ENCODE measurements around the gene TXK.
"Not testable (repeated sequence)": the region's sequence is repeated elsewhere in the genome, so short reads cannot be mapped to it uniquely, and the experiment has no call there.

Gene TXK

DNA sequence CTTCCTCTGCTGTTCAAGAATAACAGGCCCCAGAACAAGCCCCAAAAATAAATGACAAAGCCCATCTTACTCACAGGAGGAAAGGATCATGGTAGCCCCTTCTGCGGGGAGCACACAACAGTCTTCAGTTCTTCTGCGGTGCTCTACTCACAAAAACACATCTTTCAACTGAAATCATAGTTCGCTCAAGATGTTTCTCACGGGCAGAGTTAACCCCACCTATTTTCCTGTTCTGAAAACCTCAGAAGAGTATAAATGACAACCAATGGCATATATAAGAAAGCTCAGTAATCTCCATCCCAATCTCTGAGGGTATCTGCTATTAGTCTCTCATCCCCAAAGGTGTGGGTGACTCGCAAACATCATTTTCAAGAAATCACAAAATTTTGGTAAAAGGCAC is at the start of gene TXK:
TXK (minus strand) TSS at position 170 of the 400 bp plus-strand sequence; CDS start at position 90, 80 bp downstream.
- DNase-seq (ENCODE audit: low read depth in 3 of 3, low spot score in 1 of 3): no peak

DNA sequence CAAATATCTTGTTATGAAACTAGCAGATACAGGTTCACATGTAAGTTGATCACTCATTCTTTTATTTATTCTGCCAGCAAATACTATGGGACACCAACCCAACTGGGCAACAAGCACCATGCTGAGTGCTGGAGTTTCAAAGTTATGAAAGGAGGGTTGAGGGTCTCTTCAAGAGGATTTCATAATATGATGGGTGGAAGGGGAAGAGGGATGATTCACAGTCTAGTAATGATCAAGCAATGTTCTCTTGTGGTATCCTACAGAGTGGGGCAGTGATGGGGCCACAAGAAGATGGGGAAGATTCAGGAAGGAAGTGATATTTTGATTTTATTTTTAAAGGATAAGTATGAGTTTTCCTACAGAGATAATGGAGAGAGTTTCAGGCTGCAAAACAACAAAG is 46.2 kb upstream of the TXK start:
- DNase-seq (ENCODE audit: low read depth in 3 of 3, low spot score in 1 of 3): no peak

DNA sequence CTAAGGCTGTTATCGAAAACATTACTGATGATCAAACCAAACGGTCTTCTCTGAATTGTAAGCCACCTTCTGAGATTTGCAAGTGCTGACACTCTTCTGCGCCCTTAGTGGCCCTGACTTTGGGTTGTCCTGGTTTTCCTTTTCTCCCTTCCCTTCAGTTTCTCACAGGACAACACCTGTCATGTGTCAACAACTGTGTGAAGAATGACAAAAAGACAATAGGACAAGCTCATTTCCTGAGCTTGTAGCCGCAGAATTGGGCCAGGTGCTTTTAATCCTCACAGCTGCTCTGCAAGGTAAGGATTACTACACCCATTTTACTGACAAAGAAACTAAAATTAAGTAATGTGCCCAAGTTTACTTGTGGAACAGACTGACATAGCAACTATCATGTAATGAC is 44.9 kb upstream of the TXK start:
- DNase-seq (ENCODE audit: low read depth in 3 of 3, low spot score in 1 of 3): no peak

DNA sequence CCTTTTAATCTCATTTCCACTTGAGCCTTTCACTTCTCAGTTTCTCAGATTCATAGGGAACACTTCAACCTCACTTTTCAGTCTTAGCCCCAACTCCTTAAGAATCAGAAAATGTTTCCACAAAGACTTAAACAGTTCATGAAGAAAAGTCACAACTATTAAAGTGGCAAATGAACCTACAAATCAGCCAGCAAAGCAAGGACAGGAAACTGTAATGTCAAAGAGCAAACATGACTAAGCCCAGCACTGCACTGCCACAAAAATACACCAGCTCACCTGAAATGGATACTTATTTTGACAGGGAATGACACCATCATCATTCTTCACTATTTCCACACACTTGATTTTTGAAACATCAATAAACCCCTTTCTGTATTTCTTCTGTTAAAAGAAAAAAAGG is 41.8 kb upstream of the TXK start:
- DNase-seq (ENCODE audit: low read depth in 3 of 3, low spot score in 1 of 3): no peak

DNA sequence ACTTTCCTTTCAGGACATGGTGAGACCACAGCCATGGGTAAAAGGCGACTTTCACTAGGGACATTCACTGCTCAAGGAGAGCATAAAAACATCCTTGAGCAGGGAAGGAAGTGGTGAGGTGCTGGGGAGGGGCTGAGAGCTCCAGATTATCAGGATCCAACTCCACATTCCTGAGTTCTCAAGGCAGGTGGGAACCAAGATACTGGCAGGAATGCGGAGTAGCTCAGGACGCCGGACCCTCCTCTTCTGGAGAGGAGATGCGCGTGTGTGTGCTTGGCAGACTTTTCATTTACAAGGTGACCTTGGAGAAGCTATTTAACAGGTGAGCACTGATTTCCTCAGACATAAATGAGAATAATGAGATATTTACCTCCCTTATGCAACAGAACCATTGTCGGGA is 41.3 kb upstream of the TXK start:
- DNase-seq (ENCODE audit: low read depth in 3 of 3, low spot score in 1 of 3): no peak

DNA sequence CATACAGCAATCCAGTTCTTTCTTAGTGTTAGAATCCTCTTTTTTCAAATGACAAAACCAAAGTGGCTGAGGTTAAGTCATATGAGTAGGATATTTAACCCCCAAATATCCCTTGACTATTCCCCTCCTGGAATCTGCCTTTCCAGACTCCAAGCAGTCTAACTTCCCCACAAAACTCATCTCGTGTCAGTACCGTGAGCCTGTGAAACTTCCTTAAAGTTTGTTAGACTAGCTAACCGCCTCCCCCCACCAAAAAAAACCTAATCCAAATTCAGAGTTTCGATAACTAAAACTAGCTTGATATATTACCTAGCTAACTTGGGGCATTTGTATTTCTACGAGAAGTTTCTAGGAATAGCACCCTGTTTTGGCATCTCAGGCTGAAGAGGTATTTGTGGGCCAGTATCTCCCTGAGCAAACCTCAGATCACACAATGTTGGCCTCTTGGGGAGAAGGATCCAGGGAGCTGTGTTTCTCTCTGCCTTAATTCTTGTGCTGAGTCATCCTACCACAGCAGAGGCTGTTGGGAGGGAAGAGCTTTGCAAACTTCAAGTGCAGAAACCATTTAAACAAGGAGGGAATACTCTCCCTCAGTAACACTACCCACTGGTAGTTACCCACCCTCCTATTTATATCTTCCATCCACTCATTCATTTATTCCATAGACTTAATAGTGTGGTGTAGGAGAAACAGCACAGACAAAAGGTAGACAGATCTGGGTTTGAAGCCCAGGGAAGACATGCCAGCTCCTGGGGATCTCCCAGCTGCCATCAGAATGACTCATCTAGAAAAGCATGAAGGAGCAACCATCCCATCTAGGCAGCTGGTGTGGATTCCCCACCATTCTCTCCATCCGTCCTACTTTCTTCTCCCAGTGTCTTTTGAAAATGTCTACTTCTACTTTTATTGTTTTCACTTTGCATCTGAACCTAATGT is 39.3 kb upstream of the TXK start:
- no peak for DNase-seq (ENCODE audit: low read depth in 3 of 3, low spot score in 1 of 3)

DNA sequence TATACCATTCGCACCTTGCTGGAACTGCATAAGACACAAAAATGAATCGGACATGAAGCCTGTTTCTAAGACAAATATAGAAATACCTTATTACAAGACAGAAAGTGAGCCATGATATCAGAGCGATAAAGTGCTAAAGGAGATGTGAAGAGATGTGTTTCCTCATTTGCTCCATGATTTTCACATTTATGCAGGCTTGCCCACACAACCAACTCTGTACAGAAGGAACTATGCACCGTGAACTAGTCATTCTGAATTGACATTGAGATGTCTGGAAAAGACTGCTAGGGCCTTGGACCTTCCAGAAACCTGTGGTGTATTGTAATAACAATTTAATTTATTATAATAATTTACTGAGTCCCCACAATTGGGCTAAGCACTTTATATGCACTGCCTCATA is 38.6 kb upstream of the TXK start:
- DNase-seq (ENCODE audit: low read depth in 3 of 3, low spot score in 1 of 3): no peak

DNA sequence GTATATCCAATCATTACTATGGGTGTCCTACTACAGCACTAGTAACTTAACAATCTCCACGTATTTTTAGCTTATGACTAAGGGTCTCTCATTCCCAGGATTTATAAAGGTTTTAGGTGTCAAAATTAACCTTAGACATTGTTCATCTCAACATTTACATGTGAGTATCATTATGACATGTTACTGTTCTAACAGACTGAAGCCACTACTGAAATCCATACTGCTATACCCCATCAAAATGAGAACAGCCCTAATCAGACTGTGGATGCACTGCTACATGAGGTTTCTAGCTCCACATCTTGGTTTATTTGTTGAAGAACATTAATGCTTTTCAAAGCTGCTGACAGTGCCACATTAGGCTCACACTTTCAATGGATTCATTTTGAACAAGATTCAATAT is 35.6 kb upstream of the TXK start:
- DNase-seq (ENCODE audit: low read depth in 3 of 3, low spot score in 1 of 3): no peak

DNA sequence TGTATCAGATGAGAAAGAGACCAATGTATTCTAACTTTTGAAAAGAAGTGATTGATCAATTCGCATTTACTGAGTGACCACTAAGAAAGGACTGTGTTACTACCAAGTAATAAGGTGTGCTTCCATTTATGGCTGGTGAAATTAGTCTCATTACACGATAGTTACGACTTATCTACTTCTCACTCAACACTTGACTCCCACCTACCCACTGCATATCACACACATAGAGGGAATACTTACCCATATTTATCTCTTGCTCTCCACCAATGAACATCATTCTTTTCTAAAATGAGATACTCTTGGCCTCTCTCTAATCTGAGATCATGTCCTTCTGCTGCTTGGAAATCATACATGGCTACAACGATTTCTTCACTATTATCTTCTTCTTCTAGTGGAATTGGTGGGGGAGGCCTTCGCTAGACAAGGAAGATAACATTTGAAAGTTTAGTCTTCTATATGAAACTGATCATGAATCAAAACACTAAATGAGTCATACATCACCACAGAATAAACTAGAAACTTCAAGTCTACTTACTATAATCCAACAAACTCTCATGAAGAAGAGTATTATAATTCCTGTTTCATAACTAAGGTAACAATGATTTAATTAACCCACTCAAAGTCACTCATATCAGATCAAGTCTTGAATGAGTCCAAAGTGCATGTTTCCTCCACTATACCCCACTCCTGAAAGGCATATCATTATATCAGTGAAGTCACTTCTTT is 33.7 kb upstream of the TXK start:
- no peak for DNase-seq (ENCODE audit: low read depth in 3 of 3, low spot score in 1 of 3)

DNA sequence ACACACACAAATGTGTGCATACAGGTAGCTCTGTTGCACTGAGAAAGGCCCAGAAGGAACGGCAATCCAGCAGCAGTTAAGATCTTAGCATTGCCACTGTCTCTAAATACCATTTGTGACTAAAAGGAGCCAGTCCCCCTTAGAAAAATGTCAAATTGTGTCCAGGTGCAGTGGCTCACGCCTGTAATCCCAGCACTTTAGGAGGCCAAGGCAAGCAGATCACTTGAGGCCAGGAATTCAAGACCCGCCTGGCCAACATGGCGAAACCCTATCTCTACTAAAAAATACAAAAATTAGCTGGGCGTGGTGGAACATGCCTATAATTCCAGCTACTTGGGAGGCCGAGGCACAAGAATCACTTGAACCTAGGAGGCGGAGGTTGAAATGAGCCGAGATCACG is 30.5 kb upstream of the TXK start:
- DNase-seq (ENCODE audit: low read depth in 3 of 3, low spot score in 1 of 3): not testable (repeated sequence)

DNA sequence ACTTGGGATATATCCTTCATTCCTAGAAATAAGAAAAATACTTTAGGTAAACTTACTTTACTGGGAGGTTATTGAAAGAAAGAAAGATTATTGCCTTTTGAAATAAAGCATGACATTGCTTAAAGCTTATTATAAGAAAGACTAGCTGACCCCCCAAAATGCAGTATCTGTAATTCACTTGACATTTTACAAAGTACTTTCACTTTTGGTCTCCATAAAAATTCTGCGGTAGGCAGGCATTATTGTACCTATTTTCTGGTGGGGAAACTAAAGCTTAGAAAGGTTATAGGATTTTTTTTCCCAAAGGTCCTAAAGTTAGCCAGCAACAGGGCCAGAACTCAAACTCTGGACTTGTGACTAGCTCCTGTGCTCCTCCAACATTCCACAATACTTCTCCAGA is 29.7 kb upstream of the TXK start:
- DNase-seq (ENCODE audit: low read depth in 3 of 3, low spot score in 1 of 3): no peak

DNA sequence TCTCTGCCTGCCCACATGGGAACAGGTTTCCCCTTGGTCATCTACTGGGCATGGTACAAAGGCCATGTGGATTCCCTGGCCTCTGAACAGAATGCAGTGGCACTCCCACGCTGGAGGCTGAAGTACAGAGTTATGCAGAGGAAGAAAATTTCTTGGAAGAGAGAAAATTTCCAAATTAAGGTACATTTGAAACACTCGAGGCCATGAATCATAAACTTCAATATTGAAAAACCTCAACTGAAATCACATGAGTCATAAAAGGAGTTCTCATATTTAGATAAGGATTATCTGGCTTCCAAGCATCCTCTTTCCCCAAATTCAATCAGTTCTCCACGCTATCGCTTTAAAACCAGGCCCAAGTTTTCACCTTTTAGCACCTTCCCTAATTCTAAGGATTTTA is 28.1 kb upstream of the TXK start:
- no peak for DNase-seq (ENCODE audit: low read depth in 3 of 3, low spot score in 1 of 3)

DNA sequence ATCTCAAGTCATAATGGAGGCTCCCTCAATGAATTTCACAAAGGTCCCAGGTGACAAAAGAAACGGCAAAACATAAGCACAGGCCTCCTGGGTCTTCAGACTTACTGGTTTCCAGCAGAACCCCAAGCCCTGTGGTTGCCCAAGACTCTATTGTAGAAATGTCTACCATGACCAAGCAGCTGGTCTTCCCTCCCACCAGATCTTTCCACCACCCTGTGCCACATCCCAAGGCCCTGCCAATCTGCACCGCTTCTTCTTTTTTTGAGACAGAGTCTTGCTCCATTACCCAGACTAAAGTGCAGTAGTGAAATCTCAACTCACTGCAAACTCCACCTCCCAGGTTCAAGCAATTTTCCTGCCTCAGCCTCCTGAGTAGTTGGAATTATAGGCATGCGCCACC is 23.2 kb upstream of the TXK start:
- no peak for DNase-seq (ENCODE audit: low read depth in 3 of 3, low spot score in 1 of 3)

DNA sequence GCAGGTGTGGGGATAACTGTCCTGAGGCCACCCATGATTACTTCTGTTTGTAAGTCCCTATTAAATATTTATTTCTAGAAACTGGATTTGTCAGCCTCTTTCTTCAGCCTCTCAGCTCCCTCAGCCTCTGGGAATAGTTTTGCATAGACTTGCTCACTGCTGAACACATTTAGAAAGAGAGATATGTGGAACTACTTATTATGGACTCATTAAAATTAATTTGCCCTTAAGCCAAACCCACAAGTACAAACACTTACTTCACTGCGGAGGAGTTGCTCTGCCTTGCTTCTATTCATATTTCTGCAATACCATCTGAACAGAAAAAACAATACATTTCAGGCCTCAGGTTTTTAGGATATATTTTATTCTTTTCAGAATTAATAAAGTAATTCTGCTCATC is 22.4 kb upstream of the TXK start:
- no peak for DNase-seq (ENCODE audit: low read depth in 3 of 3, low spot score in 1 of 3)

DNA sequence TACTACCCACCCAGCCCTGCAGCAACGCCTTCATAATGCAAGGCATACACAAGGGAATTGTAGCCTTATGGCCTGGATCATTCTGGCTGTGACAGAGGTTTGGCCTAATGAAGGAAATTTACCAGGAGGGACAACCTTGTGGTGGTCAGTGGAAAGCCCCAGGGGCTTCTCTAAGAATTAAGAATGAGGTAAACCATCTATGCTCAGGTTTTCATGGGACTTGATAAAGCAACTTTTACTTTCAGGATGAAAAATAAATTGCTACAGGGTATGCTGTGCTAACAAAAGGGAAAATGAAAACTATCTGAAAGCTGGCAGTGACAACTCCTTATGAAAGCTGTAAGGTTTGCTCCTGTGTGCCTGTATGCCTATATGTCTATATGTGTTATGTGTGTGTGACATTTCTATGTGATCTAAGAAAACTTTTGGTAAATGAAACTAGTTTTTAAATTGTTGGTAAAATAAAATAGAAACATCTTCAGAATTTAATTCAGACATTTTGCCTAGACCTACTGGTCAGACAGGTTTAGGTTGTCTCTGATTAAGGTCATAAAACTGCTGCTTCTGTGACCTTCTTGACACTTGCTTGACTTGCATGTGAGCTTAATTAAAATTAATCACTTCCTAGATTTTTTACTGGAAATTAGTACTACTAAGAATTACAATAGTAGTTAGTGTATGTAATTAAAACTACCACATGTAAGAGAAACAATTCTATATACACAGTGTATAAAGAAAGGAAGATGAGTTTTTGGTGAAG is 19.9 kb upstream of the TXK start:
- DNase-seq (ENCODE audit: low read depth in 3 of 3, low spot score in 1 of 3): no peak

DNA sequence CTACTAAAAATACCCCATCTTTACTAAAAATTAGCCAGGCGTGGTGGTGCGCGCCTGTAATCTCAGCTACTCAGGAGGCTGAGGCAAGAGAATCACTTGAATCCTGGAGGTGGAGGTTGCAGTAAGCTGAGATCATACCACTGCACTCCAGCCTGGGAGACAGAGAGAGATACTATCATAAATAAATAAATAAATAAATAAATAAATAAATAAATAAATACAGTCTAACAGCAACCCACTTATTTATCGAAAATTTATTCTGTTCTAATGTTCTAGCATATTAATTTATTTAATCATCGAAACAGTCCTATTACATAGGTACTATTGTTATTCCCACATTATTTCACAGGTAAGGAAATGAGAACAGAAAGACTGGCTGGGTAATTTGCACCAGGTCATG is 18.2 kb upstream of the TXK start:
- no peak for DNase-seq (ENCODE audit: low read depth in 3 of 3, low spot score in 1 of 3)

DNA sequence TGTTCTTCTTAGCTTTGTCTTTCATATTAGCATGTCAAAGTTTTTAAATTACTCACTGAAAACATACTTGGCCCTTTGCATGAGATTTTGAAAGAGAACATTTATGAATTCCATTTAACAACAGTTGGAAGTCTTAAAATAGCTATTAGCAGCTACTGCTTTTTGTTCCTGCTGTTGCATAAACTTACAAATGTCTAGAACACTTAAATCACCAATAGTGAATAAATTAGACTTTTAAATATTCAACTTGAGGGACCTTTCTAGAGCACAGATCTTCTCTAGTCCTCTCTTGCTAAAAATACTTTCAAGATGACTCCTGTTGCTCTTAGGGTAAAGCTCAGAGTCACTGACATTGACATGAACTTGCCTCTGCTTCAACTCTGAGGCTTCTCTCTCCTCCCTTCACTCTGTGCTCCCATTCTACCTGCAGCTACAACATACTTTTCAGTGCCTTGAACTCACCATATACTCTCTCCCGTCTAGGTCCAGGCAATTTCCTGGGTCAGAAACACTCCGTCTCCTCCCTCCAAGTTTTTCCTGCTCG is 15.8 kb upstream of the TXK start:
- no peak for DNase-seq (ENCODE audit: low read depth in 3 of 3, low spot score in 1 of 3)

DNA sequence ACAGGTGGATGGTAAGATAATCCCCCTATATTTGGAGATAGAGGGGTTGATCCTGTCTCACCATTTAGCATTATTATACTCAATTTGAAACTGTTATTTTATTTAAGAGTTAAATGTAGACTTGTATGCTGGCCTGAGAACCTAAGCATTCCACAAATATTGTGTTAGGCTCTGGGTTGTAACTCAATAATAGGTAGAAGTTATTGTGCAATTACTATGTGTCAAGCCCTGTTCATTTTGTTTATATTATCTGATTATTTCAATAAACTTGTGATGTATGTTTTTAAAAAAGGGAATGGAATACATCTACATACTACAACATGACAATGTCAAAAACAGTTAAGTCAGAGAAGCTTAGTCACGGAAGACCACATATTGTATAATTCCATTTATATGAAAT is 13.6 kb upstream of the TXK start:
- no peak for DNase-seq (ENCODE audit: low read depth in 3 of 3, low spot score in 1 of 3)

DNA sequence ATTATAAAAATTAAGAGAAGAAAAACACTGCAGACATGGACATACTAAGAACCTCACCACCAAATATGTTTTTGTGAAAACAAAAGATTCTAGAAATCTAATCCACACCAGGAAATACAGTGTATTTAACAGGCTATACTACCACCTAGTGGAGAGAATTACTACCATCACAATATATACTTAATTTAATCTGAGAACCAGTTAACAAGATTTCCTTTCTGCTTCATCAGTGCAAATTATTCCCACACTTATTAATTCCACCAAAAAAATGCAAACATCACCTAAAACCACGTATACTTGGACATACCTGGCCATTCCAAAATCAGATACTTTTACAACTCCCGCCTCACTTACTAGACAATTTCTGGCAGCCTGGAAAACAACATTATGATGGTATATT is 7.0 kb upstream of the TXK start:
- DNase-seq (ENCODE audit: low read depth in 3 of 3, low spot score in 1 of 3): no peak

DNA sequence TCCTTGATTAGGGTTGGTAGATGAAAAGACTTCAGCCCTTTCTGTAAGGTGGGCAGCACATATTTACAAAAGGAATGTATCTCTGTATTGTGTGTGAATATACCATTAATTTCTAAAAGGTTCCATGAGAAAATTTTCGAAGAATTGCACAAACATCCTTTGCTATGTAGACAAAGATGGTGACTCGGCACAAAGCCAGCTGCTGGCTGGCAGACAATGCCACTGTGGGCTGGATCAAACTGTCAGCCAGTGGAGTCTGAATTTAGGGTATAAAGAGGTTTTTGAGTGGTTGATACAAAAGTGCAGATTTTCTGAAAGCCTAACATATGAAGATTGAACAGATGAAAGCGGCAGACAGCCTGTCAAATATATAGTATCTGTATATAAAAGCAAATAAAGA is 5.6 kb upstream of the TXK start:
- no peak for DNase-seq (ENCODE audit: low read depth in 3 of 3, low spot score in 1 of 3)

DNA sequence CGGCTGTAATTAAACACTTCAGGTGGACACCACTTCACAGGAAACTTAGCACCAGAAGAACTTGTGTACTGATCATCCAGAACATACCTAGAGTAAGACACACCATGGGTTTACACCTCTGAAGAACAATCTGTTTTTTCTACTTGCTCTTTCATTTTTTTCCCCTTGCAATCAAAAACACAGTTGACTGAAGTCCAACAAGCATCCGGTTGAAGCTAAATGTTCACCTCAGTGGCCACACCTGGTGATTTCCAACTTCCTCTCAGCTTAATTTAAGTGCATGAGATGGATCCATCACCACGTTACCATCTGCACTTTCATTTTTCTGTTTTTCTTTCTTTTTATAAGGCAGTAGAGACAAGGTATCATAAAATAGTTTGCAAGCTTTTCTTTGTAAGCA is 4.9 kb upstream of the TXK start:
- DNase-seq (ENCODE audit: low read depth in 3 of 3, low spot score in 1 of 3): no peak

DNA sequence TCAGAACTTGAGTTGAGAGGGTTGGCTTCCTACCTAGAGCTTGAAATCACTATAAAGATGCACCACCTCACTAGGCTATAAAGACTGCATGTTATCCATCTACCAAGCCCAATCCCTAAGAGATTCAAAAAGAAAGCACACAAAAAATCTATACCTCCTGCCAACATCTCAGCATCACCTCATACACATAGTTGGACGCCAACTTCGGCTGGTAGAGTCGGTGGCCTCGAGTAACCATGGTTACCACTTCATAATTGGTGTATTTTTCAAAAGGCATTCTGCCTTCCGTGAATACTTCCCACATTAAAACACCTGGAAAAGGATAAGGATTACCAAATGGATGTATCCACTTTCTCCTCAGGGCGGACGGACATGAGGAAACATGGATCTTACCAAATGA is 4.5 kb upstream of the TXK start:
- no peak for DNase-seq (ENCODE audit: low read depth in 3 of 3, low spot score in 1 of 3)
